Heart right ventricle (tissue), 16 donors: ENCODE data around the gene MAGEL2. TPM values are rescaled to one million over a fixed set of nuclear protein-coding genes. Genes with fewer than 3 reads are reported as not detected.

Experiments used
- ATAC-seq, 8 donors: fragments of 200-7000 bp; cut with Tn5 transposase; one replicate each; pipeline ENCODE4 v1.9.1; 2020; ENCODE audit warnings: mild to moderate bottlenecking in 8 of 8, moderate library complexity in 8 of 8, moderate number of reproducible peaks in 1 of 8
- DNase-seq, 2 donors: peaks; one replicate each; pipeline ENCODE4 v3.0.0-alpha.2; 2020
- H3K27ac ChIP-seq, 10 donors: fragments of 200-600 bp; sonication (generic) in 2 of 10; one replicate each; pipeline versions ENCODE4 v1.5.0 to v1.8.0; 2020 to 2022; ENCODE audit warnings: mild to moderate bottlenecking in 3 of 10
- H3K27me3 ChIP-seq, 7 donors: fragments of 200-600 bp; one replicate each; pipeline ENCODE4 v1.8.0; 2021 to 2022; ENCODE audit warnings: mild to moderate bottlenecking in 2 of 7
- H3K36me3 ChIP-seq, 9 donors: fragments of 200-600 bp; sonication (generic) in 1 of 9; one replicate each; pipeline versions ENCODE4 v1.5.0 to v1.8.0; 2020 to 2022; ENCODE audit warnings: mild to moderate bottlenecking in 2 of 9
- H3K4me1 ChIP-seq, 9 donors: fragments of 200-600 bp; sonication (generic) in 1 of 9; one replicate each; pipeline versions ENCODE4 v1.5.0 to v1.8.0; 2020 to 2022; ENCODE audit warnings: mild to moderate bottlenecking in 4 of 9
- H3K4me3 ChIP-seq, 10 donors: fragments of 200-600 bp; sonication (generic) in 2 of 10; one replicate each; pipeline versions ENCODE4 v1.5.0 to v1.8.0; 2020 to 2022; ENCODE audit warnings: mild to moderate bottlenecking in 7 of 10, moderate library complexity in 2 of 10
- H3K9me3 ChIP-seq, 11 donors: fragments of 200-600 bp in 10 of 11; sonication (generic) in 2 of 11; one replicate each; pipeline versions ENCODE4 v1.5.0 to v1.8.0; 2013 to 2022; ENCODE audit warnings: mild to moderate bottlenecking in 2 of 11, control low read depth in 1 of 11, moderate library complexity in 1 of 11
- CTCF ChIP-seq, 9 donors: fragments of 200-600 bp; sonication (generic) in 2 of 9; IDR thresholded peaks; one replicate each; pipeline versions ENCODE4 v1.5.0 to v1.8.0; 2021 to 2022; ENCODE audit warnings: antibody characterized with exemption in 9 of 9, mild to moderate bottlenecking in 5 of 9, moderate library complexity in 1 of 9
- WGBS, 2 donors: extraction: QIAGEN DNeasy Blood & Tissue Kit; methylation state at CpG; one replicate each; pipeline ENCODE4 v1.1.7; 2013; ENCODE audit warnings: inconsistent platforms in 1 of 2; 5-methylcytosine and 5-hydroxymethylcytosine counted together
- intact Hi-C, 10 donors: fragments of 100-400 bp; cut with DNase I; formaldehyde crosslinking; loops; one replicate each; pipeline versions ENCODE4 v1.11.1 to v1.14.2; 2022
- polyA plus RNA-seq, 2 donors: library from polyadenylated mRNA; stranded (reverse); fragments of 200-250 nt; gene quantifications; one replicate each; pipeline ENCODE4 v1.2.3, GENCODE V29; 2013
- total RNA-seq, 10 donors: library from RNA; stranded (reverse); fragmentation: NEBNext Ultra II Directional in 3 of 10; extraction: Animal tissue kit (Norgen Biotek cat#: 25700) in 3 of 10; gene quantifications; one replicate each; pipeline versions ENCODE4 v1.2.1 to v1.2.4, GENCODE V29; 2021 to 2023
- donor health status: Arrhythmogenic right ventricular cardiomyopathy.
- donor health status: ischemic (EF 13 %, LVEDD 7.1; RV severe dilation, severe dysfunction).
- donor health status: healthy with polysubstance abuse.
- donor health status: DM: no; HTN: yes; CAD: no.
- donor health status: DM: no; HTN: no; CAD: no.
- donor health status: ischemic (EF 25% LVEDD 6.9; RV normal size, moderate dysfunction).
- donor health status: ischemic (EF 25% LVEDD 5.7; RV mildly dilated, moderate dysfunction).
- donor health status: healthy.
- donor health status: DM: yes; HTN: yes; CAD: no.
- donor health status: Ischemic cardiomyopathy.
- donor health status: ischemic (EF 35%, LVEDD 5.7; RV mildly dilated, moderate dysfunction).
- donor health status: nonischemic (EF 11% LVEDD 7.7; RV severe dilation, severe dysfunction).
- donor health status: DM: yes; HTN: yes; CAD: no.
- donor health status: PGD.
- donor health status: ischemic (EF 29% LVEDD 5.4; RV normal size, mild dysfunction).
- donor health status: nonischemic (EF 23%, LVEDD 6.1; RV moderate dilation, normal function).

MAGEL2 gene
- total and polyA plus RNA-seq, 12 donors, result 0.04 to 0.11 (median 0.09) TPM; not detected in 7

GRCh38 chr15:23646165-23647000 is 1.3 kb downstream of the MAGEL2 start:
- no peak overlapping the region for H3K27ac ChIP-seq
- H3K4me1 ChIP-seq, result peaks cover 0 to 3% (median 0%) of the 10 kb centered on the region in 9 donors
- 95 to 96% methylated on average over 38 to 51 of the region's 51 CpGs for WGBS, 2 donors
- no peak for ATAC-seq
- peaks cover 0 to 60% (median 31%) of the 10 kb centered on the region in 7 donors for H3K27me3 ChIP-seq
- no peaks in the 10 kb centered on the region for H3K9me3 ChIP-seq
- no peak for DNase-seq
- TF ChIP-seq CTCF (IDR thresholded peaks at IDR 0.05), result no peak
- intact Hi-C loops, result loop anchor here in 6 of 10 donors (5.0 to 10.0 kb wide), 4 partner anchors 216 to 231 kb away; no protein-coding TSS in a partner anchor
- no peak overlapping the region for H3K4me3 ChIP-seq
- H3K36me3 ChIP-seq, result no peaks in the 10 kb centered on the region

- intact Hi-C loops, result loop anchor here in 6 of 10 donors (5.0 to 10.0 kb wide), 4 partner anchors 217 to 232 kb away; no protein-coding TSS in a partner anchor
- no peaks in the 10 kb centered on the region for H3K36me3 ChIP-seq
- peaks cover 0 to 53% (median 25%) of the 10 kb centered on the region in 7 donors for H3K27me3 ChIP-seq
- DNase-seq, result no peak
- ATAC-seq, result no peak
- 87 to 90% methylated on average over 40 of the region's 40 CpGs for WGBS, 2 donors
- no peak overlapping the region for H3K27ac ChIP-seq
- H3K9me3 ChIP-seq, result no peaks in the 10 kb centered on the region
- peaks cover 0 to 3% (median 0%) of the 10 kb centered on the region in 9 donors for H3K4me1 ChIP-seq
- TF ChIP-seq CTCF (IDR thresholded peaks at IDR 0.05), result no peak
- H3K4me3 ChIP-seq, result no peak overlapping the region
Measured at GRCh38 chr15:23645371-23646164, 2.1 kb downstream of the MAGEL2 start.

GRCh38 chr15:23644829-23645228 is 2.8 kb downstream of the MAGEL2 start:
- DNase-seq (no peak), ATAC-seq (no peak)
- H3K9me3 ChIP-seq, result no peaks in the 10 kb centered on the region
- 86 to 87% methylated on average over 13 of the region's 13 CpGs for WGBS, 2 donors
- intact Hi-C loops, result loop anchor here in 8 of 10 donors (5.0 to 10.0 kb wide), 5 partner anchors 212 to 232 kb away; no protein-coding TSS in a partner anchor
- H3K27me3 ChIP-seq, result peaks cover 0 to 46% (median 23%) of the 10 kb centered on the region in 7 donors
- no peak overlapping the region for H3K27ac ChIP-seq
- no peaks in the 10 kb centered on the region for H3K36me3 ChIP-seq
- H3K4me1 ChIP-seq, result peaks cover 0 to 3% (median 0%) of the 10 kb centered on the region in 9 donors
- no peak overlapping the region for H3K4me3 ChIP-seq
- TF ChIP-seq CTCF (IDR thresholded peaks at IDR 0.05), result no peak

- Histone ChIP-seq H3K27ac (no peak overlapping the region), H3K36me3 (no peaks in the 10 kb centered on the region), H3K4me1 (peaks cover 0 to 3% (median 0%) of the 10 kb centered on the region in 9 donors), H3K9me3 (no peaks in the 10 kb centered on the region), H3K27me3 (peaks cover 0 to 28% (median 13%) of the 10 kb centered on the region in 7 donors), H3K4me3 (no peak overlapping the region)
- ATAC-seq (peak; percentile 50 to 80 (median 70)), DNase-seq (peak; percentile 30 to 43)
- intact Hi-C loops, result loop anchor here in 6 of 10 donors (2.0 to 10.0 kb wide), 4 partner anchors 215 to 236 kb away; no protein-coding TSS in a partner anchor
- peak; percentile 63 to 86 (median 81) for TF ChIP-seq CTCF (IDR thresholded peaks at IDR 0.05)
- 17 to 18% methylated on average over 13 of the region's 13 CpGs for WGBS, 2 donors
Measured at GRCh38 chr15:23642413-23643044, 5.1 kb downstream of the MAGEL2 start.
